Measurements from ENCODE around the gene UBE3C.

UBE3C gene

GRCh38 chr7:157276731-157277562 lies 138.2 kb downstream of the UBE3C start:
- TF ChIP-seq CTCF (IDR thresholded peaks at IDR 0.05): no peak

GRCh38 chr7:157278167-157278790 lies 139.6 kb downstream of the UBE3C start:
- TF ChIP-seq CTCF (IDR thresholded peaks at IDR 0.05): no peak

- TF ChIP-seq CTCF (IDR thresholded peaks at IDR 0.05): no peak
Observed at GRCh38 chr7:157278791-157279724, 140.3 kb downstream of the UBE3C start.

GRCh38 chr7:157279741-157280215 lies 141.1 kb downstream of the UBE3C start:
- TF ChIP-seq CTCF (IDR thresholded peaks at IDR 0.05): no peak

GRCh38 chr7:157280216-157280841 lies 141.6 kb downstream of the UBE3C start:
- no peak for TF ChIP-seq CTCF (IDR thresholded peaks at IDR 0.05)

- no peak for TF ChIP-seq CTCF (IDR thresholded peaks at IDR 0.05)
Observed at GRCh38 chr7:157281221-157281998, 142.7 kb downstream of the UBE3C start.
